Measurements from ENCODE around the gene TNP1. TPM values are rescaled to one million over a fixed set of nuclear protein-coding genes. Genes with fewer than 3 reads are reported as not detected.

TNP1 gene
- total RNA-seq, 2 donors from 2014 or later: not detected

DNA sequence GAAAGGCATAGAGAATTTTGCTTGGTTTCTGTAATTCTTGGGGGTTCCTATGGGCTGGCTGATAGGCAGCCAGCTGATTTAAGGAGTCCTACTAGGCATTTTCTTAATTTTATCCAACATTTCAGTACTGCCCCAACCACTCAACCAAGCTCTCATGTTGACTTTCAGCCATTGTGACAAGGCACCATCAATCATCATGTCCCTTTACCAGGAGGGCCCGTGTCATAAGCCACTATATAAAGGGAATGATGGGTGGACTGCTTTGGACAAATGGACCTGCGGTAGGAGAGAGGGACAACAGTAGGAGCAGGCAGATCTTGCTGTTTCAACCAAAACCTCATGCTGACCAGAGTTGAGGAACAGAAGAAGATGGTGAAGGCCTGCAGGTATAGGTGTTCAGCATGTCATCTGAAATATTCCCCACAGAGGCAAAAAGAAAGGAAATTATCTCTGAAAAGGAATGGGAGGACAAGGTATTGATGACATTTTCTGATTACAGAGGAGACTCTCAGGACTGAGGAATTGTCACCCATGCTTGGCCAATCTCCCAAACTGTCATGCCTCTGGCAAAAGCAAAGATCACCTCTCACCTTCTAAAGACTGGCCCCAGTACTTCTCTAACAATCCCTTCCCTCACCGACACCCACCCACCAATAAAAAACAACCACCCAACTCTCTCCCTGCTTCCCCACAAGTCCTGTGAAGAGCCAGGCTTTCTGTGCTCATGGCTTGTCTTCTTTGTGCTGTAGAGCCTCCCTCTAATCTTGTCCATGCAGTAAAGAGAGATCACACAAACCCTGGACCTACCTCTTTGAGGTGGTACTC is 10.9 kb upstream of the TNP1 start:
- DNase-seq (no peak), ATAC-seq (replicated peaks in 1 of 2) (no peak)
- no peaks in the 10 kb centered on the region for H3K36me3 Mint-ChIP-seq (ENCODE audit: insufficient read depth in 2 of 2)
- peaks cover 10% of the 10 kb centered on the region for H3K4me1 Mint-ChIP-seq (ENCODE audit: low read depth)
- no peak overlapping the region for H3K27ac Mint-ChIP-seq
- peaks cover 0 to 3% of the 10 kb centered on the region in 2 donors for H3K9me3 Mint-ChIP-seq
- H3K27me3 Mint-ChIP-seq (ENCODE audit: low read depth): no peaks in the 10 kb centered on the region
- no peak overlapping the region for H3K4me3 Mint-ChIP-seq

DNA sequence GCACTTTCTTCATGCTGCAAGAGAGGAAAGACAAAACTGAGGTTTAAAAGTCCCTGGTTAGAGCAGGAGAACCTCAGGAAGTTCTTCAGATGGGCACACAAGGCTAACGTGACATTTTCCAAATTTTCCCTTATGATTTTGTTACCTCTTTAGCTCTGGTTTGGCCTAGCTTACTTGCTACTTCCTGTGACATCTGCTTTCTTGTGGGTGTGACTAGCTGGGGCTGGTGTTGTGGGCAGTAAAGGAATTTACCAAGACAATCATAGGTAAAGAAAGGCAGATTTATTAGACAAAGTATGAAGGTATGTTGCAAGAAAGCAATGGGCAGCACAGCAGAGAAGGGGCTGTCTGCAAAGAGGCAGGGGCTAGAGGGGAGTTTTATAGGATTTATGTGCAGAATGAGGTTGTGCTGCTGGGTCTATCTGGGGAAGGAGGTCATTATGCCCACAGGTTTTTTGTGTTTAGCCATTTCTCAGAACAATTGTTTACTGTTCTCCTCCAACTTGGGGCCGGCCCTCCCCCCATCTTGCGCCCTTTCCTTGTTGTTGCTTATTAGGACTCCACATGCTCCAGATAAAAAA is 6.7 kb upstream of the TNP1 start:
- ATAC-seq (replicated peaks in 1 of 2): no peak
- Mint-ChIP-seq H3K27me3 (ENCODE audit: low read depth) (no peaks in the 10 kb centered on the region), H3K9me3 (peaks cover 0 to 3% of the 10 kb centered on the region in 2 donors), H3K27ac (no peak overlapping the region), H3K36me3 (ENCODE audit: insufficient read depth in 2 of 2) (no peaks in the 10 kb centered on the region), H3K4me1 (ENCODE audit: low read depth) (peaks cover 10% of the 10 kb centered on the region), H3K4me3 (no peak overlapping the region)
- DNase-seq: no peak

DNA sequence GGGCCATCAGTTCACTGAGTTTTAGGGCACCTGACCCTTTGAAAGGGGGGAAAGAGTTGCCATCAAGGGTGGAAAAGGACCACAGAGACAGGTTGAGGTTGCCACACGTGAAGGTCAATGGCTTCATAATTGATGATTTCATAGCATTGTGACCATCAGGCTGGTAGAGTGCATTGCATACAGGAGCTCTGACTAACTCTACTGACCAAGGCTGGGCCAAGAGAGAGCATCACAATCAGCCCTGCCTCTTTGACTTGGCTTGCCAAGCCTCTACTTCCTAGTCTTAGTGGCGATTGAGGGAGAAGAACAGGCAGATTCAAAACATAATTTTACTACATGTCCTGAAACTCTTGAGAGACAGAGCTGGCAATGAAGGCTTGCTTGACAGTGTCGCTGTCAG is 5.8 kb upstream of the TNP1 start:
- H3K4me1 Mint-ChIP-seq (ENCODE audit: low read depth): peaks cover 10% of the 10 kb centered on the region
- DNase-seq (no peak), ATAC-seq (replicated peaks in 1 of 2) (no peak)
- H3K4me3 Mint-ChIP-seq: no peak overlapping the region
- H3K9me3 Mint-ChIP-seq: peaks cover 0 to under 1% of the 10 kb centered on the region in 2 donors
- H3K36me3 Mint-ChIP-seq (ENCODE audit: insufficient read depth in 2 of 2): no peaks in the 10 kb centered on the region
- no peaks in the 10 kb centered on the region for H3K27me3 Mint-ChIP-seq (ENCODE audit: low read depth)
- H3K27ac Mint-ChIP-seq: no peak overlapping the region

DNA sequence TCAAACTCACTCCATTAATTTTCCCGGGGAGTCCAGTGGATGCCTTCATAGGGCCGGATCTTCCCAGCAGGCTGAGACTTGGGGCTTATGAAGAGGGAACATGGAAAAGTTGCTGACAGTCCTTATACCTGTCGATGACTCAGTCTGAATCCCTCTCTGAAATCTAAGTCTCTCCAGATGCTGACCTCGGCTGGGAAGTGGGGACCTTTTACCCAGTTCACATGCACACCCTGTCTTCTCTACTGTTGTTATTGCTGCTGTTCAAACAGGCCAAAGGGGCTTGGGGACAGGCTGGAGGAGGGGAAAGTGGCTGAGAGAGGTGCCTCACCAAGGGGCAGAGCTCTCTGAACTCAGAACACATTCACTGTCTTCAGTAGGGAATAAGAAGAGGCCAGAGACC is 4.1 kb upstream of the TNP1 start:
- Mint-ChIP-seq H3K27me3 (ENCODE audit: low read depth) (no peaks in the 10 kb centered on the region), H3K4me3 (no peak overlapping the region), H3K4me1 (ENCODE audit: low read depth) (peaks cover 11% of the 10 kb centered on the region), H3K27ac (no peak overlapping the region), H3K36me3 (ENCODE audit: insufficient read depth in 2 of 2) (no peaks in the 10 kb centered on the region), H3K9me3 (no peaks in the 10 kb centered on the region)
- ATAC-seq (replicated peaks in 1 of 2) (no peak), DNase-seq (no peak)

DNA sequence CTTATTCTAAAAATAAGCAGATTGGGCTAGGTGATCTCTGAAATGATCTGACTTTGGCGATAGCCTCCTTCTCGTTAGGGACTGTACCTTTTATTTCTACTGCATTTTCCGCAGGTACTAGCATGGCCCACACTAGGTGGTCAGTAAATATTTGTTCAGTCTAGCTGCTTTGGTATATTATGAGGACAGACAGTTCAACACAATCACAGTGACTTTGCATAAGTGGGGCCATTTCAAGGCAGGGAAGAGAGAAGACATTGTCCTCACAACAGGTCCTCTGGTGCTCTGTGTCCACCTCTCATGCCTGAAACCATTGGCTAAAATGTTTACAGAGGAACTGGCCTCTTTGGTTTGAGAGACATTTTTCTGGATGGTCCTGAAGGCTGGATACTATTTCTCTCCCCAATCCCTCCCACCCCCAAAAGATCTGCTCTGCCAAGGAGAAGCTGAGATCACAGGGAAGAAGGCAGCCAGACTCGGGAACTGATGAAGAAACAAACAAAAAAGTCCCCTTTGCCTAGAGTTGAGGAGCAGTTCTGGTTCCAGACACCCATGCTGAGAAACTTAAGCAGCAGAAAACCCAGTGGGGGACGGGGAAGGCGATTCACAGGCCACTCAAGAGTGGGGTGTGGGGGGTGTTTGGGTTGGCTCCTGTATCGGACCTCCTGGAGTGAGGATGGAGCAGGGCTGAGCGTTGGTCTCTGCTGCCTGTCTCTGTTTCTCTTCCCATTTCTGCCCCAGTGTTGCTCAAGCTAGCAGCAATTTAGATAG is 2.9 kb upstream of the TNP1 start:
- no peak overlapping the region for H3K4me3 Mint-ChIP-seq
- no peaks in the 10 kb centered on the region for H3K9me3 Mint-ChIP-seq
- H3K36me3 Mint-ChIP-seq (ENCODE audit: insufficient read depth in 2 of 2): no peaks in the 10 kb centered on the region
- no peak for ATAC-seq (replicated peaks in 1 of 2)
- no peak overlapping the region for H3K27ac Mint-ChIP-seq
- no peak for DNase-seq
- H3K27me3 Mint-ChIP-seq (ENCODE audit: low read depth): no peaks in the 10 kb centered on the region
- H3K4me1 Mint-ChIP-seq (ENCODE audit: low read depth): peaks cover 23% of the 10 kb centered on the region

DNA sequence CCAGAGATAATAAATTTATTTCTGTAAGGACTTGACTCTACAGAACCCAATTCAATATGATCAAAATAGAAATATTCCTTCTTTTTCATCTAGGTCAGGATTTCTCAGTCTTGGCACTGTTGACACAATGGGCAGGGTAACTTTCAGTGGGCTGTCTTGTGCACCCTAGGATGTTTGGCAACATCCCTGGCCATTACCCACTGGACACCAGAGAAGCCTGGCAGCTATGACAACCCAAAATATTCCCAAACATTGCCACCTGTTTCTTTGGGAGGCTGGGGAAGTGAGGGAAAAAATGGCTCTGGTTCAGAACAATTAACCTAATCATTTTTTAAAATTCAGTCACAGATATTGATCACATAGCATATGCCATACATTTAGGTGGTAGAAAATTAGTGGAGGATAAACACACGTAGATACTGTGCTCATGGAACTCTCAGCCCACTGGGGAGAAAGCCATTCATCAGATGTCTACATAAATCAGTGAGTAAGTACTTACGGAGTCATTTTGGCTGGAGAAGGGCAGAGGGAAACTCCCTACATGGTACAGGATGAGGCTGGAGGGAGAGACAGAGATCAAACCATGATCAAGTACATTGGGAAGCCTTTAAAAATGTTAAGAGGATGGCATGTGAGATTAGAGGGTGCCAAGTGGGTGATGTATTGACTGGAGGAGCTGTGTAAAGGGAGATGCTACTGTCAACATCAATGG is 718 bp upstream of the TNP1 start:
- no peak overlapping the region for H3K4me3 Mint-ChIP-seq
- peaks cover 25% of the 10 kb centered on the region for H3K4me1 Mint-ChIP-seq (ENCODE audit: low read depth)
- no peaks in the 10 kb centered on the region for H3K9me3 Mint-ChIP-seq
- no peak for DNase-seq
- no peaks in the 10 kb centered on the region for H3K27me3 Mint-ChIP-seq (ENCODE audit: low read depth)
- no peak for ATAC-seq (replicated peaks in 1 of 2)
- H3K27ac Mint-ChIP-seq: no peak overlapping the region
- no peaks in the 10 kb centered on the region for H3K36me3 Mint-ChIP-seq (ENCODE audit: insufficient read depth in 2 of 2)

DNA sequence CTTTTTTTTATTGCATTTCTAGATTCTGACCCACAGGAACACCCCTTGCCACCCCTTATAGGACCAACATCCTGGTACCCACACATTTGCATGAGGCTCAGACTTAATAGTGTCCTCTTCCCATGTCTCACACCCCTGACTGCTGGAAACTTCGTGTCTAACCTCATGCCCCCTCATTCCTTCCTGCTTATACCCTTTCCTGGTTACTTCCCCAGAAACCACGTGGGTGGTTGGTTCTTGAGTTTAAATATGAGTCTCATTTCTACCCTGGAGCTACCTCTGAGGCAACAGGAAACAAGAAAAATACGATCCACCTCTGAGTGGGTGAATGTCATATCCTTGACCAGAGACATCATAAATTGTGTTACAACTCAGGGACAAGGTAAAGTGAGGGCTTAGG is 1.6 kb downstream of the TNP1 start:
- Mint-ChIP-seq H3K36me3 (ENCODE audit: insufficient read depth in 2 of 2) (no peaks in the 10 kb centered on the region), H3K27me3 (ENCODE audit: low read depth) (no peaks in the 10 kb centered on the region), H3K4me1 (ENCODE audit: low read depth) (peaks cover 25% of the 10 kb centered on the region), H3K27ac (peak overlapping the region; percentile 5), H3K9me3 (no peaks in the 10 kb centered on the region), H3K4me3 (peak overlapping the region; percentile 18 to 33)
- DNase-seq: peak; percentile 10 to 33
- peak; percentile 54 to 61 for ATAC-seq (replicated peaks in 1 of 2)

GRCh38 chr2:216857131-216857550 is 2.7 kb downstream of the TNP1 start:
- peak; percentile 21 to 47 for DNase-seq
- no peaks in the 10 kb centered on the region for H3K9me3 Mint-ChIP-seq
- no peak overlapping the region for H3K27ac Mint-ChIP-seq
- no peaks in the 10 kb centered on the region for H3K27me3 Mint-ChIP-seq (ENCODE audit: low read depth)
- peaks cover 32% of the 10 kb centered on the region for H3K4me1 Mint-ChIP-seq (ENCODE audit: low read depth)
- no peaks in the 10 kb centered on the region for H3K36me3 Mint-ChIP-seq (ENCODE audit: insufficient read depth in 2 of 2)
- no peak overlapping the region for H3K4me3 Mint-ChIP-seq
- peak; percentile 89 for ATAC-seq (replicated peaks in 1 of 2)

DNA sequence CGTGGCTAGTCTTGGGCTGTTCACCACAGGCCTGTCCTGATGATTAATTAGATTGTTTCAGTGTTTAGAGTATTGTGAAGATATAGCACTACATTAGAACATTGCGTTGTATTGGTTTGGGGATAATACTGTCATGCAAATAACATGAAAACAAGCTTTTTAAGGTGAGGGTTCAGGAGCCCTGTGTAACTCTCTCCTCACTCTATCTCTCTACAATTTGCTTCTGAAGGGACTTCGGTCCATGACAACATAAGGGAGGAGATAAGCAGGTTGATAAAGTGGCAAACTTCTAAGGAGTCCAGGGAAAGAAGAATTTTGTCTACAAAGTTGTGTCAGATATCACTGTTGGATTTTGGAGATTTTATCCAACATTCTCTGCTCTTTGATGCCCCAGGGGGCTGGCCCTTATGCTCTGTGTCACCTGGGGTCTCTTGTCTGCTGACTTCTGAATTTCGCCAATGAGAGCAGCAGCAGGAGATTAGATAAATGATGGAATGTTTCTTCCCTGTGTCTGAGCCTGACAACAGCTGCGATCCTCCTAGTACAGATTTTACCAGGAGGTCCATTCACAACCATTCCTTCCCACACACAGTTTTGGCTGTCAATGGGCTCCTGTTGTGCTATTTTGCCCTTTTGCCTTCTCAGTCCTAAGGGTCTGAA is 3.3 kb downstream of the TNP1 start:
- no peak overlapping the region for H3K4me3 Mint-ChIP-seq
- peaks cover under 1% of the 10 kb centered on the region for H3K27me3 Mint-ChIP-seq (ENCODE audit: low read depth)
- no peaks in the 10 kb centered on the region for H3K9me3 Mint-ChIP-seq
- DNase-seq: no peak
- no peaks in the 10 kb centered on the region for H3K36me3 Mint-ChIP-seq (ENCODE audit: insufficient read depth in 2 of 2)
- no peak overlapping the region for H3K27ac Mint-ChIP-seq
- peaks cover 35% of the 10 kb centered on the region for H3K4me1 Mint-ChIP-seq (ENCODE audit: low read depth)
- no peak for ATAC-seq (replicated peaks in 1 of 2)

DNA sequence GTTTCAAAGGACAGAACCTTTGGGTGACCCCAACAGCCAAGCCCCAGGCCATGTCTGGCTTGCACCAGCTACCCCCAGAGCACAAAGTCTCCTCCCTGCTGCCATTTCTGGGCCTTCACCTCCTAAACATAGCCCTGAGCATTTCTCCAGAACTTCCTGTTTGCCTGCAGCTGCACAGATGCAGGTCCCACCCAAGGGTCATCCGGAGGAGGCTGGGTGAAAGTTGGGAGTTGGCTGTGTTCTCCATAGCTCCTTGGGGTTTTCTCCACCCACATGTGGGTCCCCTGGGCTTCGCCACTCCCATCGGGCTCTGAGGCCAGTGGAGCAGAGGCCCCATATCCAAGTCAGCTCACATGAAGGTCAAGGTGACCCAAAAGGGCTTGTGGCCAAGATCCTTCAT is 4.3 kb downstream of the TNP1 start:
- Mint-ChIP-seq H3K27me3 (ENCODE audit: low read depth) (peaks cover 4% of the 10 kb centered on the region), H3K27ac (no peak overlapping the region), H3K9me3 (no peaks in the 10 kb centered on the region)

DNA sequence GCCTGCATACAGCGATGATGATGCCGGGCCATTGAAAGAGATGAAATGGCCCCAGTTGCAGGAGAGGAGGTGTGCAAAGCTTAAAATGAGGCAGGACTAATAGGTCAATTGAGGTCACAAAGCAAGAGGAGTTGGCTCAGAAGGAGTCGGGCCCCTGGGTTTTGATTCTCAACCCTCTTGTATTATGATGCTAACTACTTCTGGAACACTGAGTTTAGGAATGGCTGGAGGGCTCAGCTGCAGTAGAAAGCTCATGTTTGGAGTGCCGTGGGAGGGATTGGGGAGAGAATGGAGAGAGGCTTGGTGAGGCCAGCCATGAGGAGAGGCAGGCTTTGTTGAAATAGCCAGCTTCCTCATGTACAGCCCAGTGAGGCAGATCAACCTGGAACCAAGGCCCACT is 4.8 kb downstream of the TNP1 start:
- Mint-ChIP-seq H3K36me3 (ENCODE audit: insufficient read depth in 2 of 2) (no peaks in the 10 kb centered on the region), H3K27ac (no peak overlapping the region), H3K27me3 (ENCODE audit: low read depth) (peaks cover 4% of the 10 kb centered on the region), H3K9me3 (no peaks in the 10 kb centered on the region), H3K4me3 (no peak overlapping the region), H3K4me1 (ENCODE audit: low read depth) (peaks cover 45% of the 10 kb centered on the region)
- DNase-seq (no peak), ATAC-seq (replicated peaks in 1 of 2) (no peak)

More for the DNA sequence above, 4.3 kb downstream of the TNP1 start:
- Mint-ChIP-seq H3K4me1 (ENCODE audit: low read depth) (peaks cover 41% of the 10 kb centered on the region), H3K4me3 (no peak overlapping the region), H3K36me3 (ENCODE audit: insufficient read depth in 2 of 2) (no peaks in the 10 kb centered on the region)
- ATAC-seq (replicated peaks in 1 of 2): no peak
- no peak for DNase-seq

DNA sequence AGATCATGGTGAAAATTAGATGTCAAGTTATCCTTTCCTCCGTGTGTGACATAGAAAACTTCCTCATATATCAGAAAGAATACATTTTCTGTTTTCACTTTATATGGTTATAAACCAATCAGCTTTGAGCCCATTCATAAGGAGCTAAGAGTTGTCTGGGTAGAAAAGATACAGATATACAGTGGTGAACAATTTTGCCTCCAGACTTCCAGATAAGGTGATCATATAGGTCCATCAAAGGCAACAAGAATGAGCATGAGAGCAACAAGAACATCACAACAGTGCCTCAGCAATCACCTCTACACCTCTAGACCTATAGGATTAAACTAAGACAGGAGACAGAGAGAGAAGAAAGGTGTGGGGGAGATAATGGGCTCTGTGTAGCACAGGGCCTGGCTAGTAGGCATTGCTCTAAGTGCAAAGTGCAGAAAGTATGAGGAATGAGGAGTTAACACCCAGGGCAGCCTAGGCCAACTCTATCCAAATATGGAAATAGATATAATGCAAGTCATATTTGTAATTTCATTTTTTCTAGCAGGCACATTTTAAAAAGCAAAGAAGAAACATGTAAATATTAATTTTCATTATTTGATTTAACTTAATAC is 8.3 kb downstream of the TNP1 start:
- DNase-seq (no peak), ATAC-seq (replicated peaks in 1 of 2) (no peak)
- peaks cover 4% of the 10 kb centered on the region for H3K27me3 Mint-ChIP-seq (ENCODE audit: low read depth)
- H3K36me3 Mint-ChIP-seq (ENCODE audit: insufficient read depth in 2 of 2): no peaks in the 10 kb centered on the region
- no peak overlapping the region for H3K4me3 Mint-ChIP-seq
- no peaks in the 10 kb centered on the region for H3K9me3 Mint-ChIP-seq
- H3K4me1 Mint-ChIP-seq (ENCODE audit: low read depth): peaks cover 29% of the 10 kb centered on the region
- H3K27ac Mint-ChIP-seq: no peak overlapping the region

Data from activated T-cell treated with anti-CD3 and anti-CD28 coated beads, Interleukin-2, amount 50 U/mL, for 72 hours (primary cell).